SW480 (cell line): ENCODE measurements around the gene PTPN4.

Experiments used
- DNase-seq: peaks from one replicate; pipeline ENCODE4 v3.0.0-alpha.2; 2016; ENCODE audit warnings: low spot score

The PTPN4 gene

DNA sequence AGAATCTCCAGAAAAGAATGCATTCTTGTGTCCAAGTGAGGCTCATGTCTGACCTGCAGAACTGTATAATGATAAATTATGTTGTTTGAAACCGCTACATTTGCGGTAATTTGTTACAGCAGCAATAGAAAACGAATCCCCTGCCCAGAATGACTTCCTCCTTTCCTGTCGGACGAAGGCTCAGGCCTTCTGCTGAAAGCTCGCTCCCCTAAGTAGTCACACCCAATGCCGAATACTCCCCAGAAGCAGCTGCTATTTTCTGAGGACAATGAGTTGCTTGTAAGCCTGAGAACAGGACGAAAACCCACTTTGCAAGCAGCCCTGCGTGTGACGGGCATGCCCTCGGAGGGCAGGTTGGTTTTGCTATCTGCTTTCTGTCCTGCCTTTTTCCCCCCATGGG, 27.7 kb upstream of the PTPN4 start:
- no peak for DNase-seq

DNA sequence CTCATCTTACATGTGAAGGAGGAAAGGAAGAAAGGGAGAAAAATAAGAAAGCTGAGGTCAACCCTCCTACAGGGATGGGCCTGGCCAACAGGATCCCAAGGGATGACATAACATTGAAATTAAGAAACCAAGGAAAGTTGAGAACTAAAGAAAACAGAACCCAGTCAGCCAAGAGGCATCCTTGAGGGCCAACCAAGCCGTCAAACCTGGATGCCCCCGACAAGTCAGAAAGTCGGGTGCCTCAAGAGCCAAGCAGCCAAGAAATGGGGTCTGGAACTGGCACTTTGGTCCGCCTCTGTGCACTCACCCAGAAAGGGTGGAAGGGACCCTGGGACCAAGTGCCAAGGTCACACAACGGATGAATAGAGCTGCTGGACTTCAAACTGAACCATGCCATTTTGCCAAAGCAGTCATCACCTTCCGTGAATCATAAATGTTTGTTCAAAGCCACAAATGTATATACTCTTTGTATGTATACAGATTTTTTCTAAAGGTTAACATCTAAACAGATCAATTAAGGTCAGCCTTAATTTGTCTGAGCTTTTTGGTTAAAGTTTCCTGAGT, 27.0 kb upstream of the PTPN4 start:
- no peak for DNase-seq

DNA sequence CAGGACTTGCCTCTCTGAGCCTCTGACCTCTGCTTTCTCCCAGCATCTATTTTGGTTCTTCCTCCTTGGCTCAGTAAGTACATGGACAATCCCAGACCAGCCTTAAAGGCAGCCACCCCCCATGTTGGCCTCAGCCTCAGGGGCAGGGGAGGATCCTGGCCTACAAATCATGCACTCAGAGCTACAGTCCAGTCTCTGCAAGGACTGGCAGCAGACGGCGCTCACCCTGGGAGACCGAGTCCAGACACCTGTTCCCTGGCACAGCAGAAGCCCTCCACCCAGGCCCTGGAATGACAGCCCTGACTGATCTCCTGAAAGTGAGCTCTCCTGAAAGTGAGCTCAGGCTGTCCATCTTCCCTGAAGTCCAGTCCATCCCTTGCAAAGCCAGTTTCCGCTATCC, 25.7 kb upstream of the PTPN4 start:
- DNase-seq, result no peak

DNA sequence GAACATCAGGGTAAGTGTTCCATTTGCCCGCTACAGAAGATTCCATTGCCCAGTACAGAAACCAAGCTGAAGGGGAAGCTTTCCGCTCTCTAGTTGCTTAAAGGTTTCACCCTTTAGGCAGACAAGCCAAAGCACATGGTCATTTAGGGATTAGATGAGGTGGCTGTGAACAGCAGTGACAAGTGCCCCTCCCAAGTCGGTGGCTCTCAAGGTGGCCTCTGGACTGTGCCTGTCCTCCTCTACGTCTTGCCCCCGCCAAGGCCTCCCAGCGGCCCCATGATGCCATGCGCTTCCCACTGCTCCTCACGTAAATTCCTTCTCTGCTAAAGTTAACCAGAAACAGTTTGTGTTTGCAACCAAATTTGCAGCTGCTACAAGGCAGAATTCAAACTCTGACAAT, 24.2 kb upstream of the PTPN4 start:
- no peak for DNase-seq

DNA sequence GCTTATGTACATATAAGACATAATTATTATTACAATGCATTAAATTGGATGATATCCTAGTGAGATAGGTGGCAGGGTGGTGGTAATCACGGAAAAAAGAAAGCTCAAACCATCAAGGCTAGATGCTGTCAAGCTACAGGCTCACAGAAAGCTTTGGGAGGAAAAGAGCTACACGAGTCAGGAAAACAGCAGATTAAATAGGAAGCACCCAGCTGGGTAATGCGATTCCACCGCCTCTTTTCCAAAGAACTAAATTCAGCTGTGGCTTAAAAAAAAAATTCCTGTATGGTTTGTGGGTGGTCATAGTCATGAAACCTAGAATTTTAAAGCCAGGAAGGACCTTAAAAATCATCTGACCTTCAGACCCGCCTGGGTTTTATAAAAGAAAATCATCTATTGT, 23.7 kb upstream of the PTPN4 start:
- no peak for DNase-seq

DNA sequence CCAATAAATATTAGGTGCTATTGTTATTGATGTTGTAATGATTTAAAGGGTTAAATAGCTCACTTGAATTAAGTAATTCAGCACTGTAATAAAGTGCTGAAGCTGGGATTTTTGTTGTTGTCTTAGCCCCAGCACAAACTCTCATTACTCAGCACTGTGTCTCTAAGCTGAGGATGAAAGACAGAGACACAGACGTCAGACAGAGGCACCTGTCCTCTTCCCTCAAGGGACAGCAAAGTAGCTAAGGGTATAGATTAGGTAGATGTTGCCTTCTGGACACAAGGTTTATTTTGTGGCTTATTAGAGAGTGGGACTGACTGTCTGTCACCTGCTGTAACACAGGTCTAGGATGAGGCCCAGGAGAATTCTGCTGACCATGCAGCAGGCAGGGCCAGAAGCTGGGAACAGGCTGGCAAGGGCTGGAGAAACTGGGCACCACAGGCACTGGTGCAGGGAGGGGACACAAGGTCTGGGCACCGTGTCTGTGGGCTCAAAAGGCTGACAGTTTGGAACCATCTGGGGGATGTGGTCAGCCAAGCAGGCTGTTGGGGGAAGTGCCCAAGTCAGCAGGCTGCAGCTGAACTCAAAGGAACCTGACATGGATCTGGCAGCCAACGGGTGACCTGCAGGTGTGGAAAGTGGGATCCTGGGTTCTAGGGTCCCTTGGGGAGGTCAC, 20.0 kb upstream of the PTPN4 start:
- DNase-seq, result no peak

DNA sequence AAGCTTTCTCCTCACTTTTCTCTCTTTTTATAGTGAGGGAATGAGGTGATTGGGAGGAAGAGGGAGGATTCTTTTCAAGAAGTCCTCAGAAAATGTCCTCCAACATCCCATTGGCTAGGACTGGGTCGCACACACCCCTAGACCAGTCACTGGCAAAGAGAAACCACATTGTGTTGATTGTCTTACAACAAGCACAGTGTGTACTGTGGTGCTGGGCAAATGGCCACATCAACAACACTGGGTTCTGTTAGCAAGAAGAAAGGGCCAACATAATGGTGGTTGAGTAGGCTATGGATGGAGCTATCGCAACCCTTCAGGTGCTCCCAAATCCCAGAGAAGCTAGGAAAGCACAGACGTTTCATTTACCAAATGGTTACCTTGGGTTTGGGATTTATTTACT, 18.7 kb upstream of the PTPN4 start:
- no peak for DNase-seq

DNA sequence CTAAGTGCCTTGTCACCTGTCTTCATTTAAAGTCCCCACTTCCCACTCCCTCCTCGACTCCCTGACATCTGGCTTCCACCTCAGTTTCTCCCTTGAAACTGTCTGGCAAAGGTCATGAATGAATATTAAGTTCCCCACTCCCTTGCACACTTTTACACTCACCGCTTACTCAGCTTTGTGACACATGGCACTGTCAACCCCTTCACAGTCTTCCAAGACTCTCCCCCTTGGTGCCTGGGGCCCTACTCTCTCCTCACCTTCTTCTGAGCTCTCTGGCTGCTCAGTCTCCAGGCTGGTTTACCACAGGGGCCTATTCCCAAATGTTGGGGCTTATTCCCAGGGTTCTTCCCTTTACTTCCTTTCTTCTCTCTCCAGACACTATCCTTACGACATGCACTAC, 17.9 kb upstream of the PTPN4 start:
- no peak for DNase-seq

DNA sequence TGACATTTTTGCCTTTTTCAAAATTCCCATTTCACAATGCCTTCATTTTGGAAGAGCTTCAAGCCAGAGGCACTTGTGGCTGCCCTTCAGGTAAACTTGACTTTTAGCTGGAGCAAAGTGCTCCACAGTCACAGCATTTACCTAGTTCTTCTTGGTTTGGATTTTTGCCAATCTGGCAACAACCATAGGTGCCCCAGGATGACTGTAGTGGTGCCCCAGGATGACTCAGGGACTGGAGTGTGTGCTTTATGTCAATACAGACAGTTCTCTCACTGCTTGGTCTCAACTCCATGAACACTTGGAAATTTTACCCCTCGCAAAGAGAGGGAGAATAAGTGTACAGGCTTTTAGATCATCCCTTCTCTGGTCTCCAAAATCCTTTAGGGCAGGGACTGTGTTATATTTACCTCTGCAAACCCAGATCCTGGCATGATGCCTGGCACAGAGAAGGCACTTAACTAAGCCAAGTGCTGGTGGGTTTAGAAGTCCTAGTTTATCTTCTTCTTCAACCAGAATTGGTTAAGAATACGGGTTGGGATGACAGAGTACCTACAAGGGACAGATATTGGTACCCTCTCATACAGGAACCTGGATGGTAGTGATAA, 15.3 kb upstream of the PTPN4 start:
- peak; percentile 65 for DNase-seq

DNA sequence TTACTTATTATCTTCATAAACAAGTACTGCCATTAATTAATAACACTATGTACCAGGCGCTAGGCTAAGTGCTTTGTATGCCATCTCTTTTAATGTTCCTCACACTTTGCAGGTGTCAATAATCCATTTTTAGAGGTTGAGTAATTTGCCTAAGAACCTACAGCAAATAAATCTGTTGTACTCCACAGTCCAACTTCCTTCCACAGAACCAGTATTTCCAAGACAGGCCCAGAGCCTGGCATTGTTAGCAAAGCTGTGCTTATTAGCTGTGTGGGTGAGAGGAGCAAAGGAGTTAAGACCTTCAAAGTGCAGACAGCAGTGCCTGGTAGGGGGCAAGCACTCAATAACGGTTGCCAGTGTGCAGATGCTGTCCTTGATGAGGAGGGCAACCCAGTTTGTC, 14.2 kb upstream of the PTPN4 start:
- no peak for DNase-seq

DNA sequence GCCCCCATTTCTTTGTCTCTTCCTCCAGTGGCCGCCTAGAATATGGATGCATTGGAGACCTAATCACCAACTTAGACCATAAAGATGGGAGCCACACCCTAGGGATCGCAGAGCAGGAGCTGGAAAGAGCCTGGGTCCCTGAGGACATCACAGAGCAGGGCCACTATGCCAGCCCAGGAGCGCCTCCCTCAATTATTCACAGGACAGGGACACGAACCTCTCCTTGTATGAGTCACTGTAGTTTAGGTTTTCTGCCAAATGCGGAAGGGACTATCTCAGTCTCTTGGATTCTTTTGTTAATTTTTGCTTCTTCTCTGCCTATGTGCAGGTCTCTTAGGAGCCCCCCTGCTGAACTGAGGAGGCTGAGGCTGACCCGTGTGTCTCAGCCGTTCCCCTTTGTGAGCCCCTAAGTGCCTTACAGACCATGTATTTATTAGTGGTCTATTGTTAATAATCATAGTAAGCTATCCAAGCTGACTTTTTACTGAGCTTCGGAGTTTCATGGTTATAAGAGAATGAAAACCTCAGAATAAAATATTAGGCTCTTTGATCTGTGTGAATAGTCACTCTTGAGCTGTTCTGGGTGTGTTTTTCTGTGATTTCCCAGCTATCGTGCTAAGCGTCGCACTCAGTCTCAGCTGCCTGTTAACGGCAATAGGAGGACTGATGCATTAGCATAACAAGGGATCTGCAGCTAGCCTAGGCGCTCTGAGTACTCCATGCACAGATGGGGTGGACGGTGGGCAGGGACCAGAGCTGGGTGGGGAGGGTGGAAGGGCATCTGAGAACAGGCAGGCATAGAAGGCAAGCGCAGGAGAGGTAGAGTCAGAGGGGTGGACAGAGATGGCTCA, 12.7 kb upstream of the PTPN4 start:
- no peak for DNase-seq

DNA sequence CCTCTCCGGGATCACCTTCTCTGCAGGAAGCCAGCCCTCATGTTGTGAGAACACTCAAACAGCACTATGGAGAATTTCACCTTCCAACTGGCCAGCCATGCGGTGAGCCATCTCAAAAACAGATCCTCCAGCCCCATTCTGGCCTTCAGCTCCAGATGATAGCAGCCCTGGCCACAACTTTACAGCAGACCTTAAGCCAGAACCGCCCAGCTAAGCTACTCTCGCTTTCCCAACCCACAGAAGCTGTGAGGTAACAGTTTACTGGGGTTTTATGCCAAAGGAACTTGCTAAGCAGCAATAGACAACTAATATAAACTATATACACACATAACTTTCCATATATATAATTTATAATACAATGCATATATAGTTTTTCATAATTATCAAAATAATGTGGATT, 11.6 kb upstream of the PTPN4 start:
- no peak for DNase-seq

DNA sequence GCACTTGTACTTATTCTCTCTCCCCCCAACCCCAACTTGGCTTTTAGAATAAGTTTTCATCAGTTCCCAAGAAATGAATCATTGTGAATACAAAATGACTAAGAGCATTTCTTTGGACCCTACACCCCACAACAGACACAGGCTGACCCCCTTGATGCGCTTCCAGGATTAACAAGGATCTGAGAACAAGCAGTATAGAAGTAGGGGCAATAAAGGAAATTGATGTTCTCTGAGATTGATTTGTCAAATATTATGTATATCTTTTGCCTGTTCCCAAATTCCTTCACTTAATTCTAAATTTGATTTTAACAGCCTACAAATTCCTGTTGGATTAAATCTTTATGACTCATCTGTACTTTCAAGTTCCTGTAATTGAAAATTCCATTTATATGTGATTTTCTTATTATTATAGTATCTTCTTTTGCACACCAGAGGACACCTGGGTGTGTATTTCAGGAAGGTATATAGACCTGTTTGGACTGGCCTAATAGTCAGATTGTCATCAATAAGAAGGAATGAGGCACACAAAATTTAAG, 10.2 kb upstream of the PTPN4 start:
- no peak for DNase-seq

DNA sequence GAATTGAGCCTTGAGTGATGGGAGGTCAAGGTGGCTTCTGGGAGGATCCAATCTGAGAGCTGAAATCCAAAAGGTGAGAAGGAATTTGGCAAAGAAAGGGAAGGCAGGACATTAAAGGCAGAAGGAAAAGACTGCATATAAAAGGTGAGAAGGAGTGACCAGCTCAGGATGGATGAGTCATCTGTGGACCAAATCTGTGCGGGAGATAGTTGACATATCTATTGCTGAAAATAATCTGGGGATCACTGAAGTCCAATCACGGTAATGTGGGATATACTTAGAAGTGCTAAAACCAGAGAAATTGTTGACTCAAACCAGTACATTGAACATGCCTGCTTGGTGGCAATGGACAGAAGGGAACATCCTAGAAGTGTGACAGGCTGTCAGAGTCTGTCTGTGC, 8.0 kb upstream of the PTPN4 start:
- no peak for DNase-seq

DNA sequence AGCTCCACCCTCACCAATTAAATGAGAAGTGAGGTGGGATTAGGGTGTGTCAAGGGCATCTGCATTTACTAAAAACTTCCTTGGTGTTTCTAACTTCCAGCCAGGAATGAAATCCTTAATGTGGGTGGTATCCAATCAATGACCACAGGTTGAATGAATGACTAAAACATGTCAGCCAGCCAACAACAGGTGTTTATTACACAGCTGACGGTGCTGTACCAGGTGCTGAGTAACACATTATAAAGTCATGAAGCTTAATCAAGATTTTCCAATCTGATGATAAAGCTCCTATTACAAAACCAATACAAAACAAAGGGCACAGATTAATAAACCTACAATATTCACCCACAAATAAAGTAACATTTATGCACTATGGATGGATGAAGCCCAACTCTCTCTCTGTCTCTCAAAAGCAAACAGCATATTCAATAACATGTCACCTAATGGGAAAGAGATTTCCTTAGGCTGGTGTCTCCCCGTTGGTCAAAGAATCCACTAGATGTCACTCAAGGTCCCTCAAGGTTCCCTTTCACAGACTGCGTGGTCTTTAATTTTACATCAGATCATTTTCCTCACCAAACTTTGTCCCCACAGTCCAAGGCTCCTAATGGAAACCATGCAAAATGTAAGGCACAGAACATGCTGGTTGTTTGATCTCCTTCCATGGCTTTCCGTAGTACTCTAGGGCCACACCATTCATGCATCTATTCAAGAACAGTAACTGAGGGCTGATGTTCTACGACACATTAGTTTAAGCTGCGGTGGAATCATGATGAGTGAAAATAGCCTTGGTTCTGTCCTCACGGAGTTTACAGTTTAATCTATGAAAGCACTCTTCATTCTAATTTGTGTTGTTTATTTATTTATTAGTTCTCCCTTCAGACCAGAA, 6.4 kb upstream of the PTPN4 start:
- DNase-seq, result peak; percentile 64

DNA sequence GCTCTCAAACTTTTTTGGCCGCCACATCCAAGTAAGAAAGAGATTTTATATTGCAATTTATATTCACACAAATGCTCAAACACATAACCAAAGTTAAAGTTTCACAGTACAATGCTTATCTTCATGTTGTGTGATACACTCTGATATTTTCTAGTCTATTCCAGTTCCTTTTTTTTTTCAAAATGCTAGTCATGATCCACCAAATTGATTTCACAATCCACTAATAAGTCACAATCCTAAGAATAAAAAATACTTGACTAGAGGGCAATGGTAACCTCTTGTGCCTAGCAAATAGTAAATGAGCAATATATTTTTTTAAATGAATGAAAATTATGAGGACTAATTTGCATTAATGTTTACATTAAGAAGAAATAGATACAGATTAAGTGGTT, 5.8 kb upstream of the PTPN4 start:
- no peak for DNase-seq

DNA sequence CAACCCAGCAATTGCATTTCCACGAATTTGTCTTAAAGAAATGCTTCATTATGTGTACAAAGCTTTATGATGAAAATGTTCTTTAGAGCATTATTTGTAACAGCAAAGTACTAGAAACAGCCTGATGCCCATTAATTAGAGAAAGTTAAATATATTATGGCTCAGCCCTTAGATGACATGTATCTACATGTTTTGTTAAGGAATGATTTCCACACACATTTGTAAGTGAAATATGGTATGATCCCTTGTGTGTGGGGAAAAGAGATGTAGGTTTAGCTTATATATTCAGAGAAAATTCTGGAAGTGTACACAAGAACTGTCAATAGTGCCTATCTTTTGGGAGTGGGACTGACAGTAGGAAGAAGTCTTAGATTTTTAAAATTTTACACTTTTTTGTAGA, 3.8 kb upstream of the PTPN4 start:
- no peak for DNase-seq

DNA sequence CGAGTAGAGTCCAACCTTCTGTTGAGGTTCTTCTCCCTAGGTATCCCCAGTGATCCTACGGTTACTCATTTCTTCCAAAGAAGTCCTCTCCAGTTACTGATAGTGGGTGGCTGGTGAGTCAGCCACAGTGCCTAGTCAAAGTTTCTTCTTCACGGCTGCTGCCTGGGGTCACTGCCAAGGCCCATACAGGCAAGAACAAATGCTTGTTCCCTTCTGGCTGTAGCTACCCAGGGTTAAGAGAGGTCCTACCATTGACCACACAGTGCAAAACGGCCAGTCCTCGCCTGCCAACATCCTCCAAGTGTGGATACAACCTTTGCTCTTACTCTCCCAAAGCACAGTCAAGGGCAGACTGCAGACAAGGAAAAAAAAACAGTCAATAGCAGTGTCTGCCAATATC, 2.9 kb upstream of the PTPN4 start:
- DNase-seq, result no peak

DNA sequence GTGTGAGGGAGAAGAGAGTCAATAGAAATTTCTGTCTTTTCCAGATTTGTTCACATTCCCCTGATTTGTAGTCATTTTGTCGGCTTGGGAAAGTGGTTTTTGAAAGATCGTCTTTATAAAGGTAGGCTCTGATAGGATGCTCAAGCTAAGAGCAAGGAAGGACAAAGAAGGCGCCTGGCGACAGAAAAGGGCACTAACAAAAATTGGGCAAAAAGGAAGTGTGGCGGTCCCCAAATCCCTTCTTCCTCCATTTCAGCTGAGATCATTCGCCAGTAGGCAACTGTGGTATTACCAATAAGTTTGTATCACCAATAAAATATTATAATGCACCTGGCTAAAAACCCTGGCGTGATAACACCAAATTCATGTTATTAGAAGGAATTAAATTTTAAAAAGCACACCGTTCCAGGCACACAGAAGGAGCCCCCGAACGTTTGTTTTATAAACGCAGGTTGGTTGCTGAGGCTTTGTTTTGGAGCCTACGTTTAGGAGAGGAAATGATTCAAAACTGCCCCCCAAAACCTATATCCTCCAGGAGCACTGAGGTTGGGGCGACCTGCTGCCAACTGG, 756 bp upstream of the PTPN4 start:
- DNase-seq, result no peak

DNA sequence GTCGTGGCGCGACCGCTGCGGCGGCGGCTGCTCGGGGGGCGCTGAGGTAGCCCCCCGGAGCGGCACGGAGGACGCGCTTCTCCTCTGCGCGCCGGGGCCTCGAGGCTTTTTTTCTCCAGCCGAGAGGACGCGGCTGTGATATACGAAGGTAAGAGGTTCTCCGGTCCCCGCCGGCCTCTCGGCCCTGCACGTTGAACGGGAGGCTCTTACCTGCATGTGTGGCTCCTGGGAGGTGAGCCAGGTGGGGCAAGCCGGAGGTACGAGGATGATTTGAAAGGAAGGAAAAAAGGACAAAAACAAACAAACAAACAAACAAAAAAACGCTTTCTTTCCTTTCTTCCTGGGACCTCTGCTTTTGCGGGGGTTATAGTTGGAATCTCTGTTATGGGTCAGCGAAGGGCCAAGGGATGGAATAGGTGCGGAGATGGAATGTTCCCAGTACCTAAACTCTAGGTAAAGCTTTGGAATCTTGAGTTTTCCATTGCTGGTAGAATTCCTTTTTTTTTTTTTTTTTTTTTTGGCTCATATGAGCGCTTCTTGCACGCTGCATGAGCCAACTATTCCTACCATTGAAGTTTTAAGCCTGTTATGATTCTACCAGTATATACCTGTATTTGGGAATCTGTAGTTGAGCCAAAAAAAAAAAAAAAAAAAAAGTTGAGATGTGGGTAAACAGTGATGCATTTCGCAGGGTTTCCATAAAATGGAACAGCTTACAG, 674 bp downstream of the PTPN4 start:
- peak; percentile 67 for DNase-seq

DNA sequence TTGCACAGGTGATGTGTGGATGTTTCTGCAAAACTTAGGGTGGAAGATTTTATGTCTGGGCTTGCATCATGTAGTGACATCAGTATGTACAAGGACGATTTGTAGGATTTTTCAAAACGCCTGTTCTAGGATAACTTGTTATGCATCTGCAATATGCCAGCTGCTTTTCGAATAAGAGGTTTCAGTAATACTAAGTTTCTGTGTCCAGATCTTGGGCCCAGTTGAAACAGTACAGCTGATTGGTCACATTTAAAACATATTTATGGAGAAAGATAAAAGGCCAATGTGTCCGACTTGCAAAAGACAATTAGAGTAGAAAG, 1.2 kb downstream of the PTPN4 start:
- peak; percentile 49 for DNase-seq
